Keratinocyte (primary cell): ENCODE measurements around the gene TGOLN2. TPM values are rescaled to one million over a fixed set of nuclear protein-coding genes. Genes with fewer than 3 reads are reported as not detected.

Experiments
- DNase-seq: peaks from one replicate; pipeline ENCODE4 v3.0.0-alpha.2; 2011; ENCODE audit warnings: low read depth, missing footprints, low spot score
- FAIRE-seq: peaks from 2 replicates; lab custom pipeline; 2011; peaks lifted over from hg19 to GRCh38; lab: Jason Lieb, UNC
- H2AFZ ChIP-seq: 2 replicates; pipeline ENCODE4 v1.6.0; 2012; ENCODE audit warnings: low read length, control low read depth, inconsistent platforms; ENCODE audit not compliant: control insufficient read depth
- H3K27ac ChIP-seq: 2 replicates; pipeline ENCODE4 v1.5.1; 2011; ENCODE audit warnings: low read length; ENCODE audit not compliant: control insufficient read depth, insufficient read depth
- H3K27me3 ChIP-seq: 3 replicates; pipeline ENCODE4 v1.6.0; 2011; ENCODE audit warnings: low read length; ENCODE audit not compliant: control insufficient read depth, insufficient read depth; ENCODE audit errors: extremely low read depth
- H3K36me3 ChIP-seq, 2 experiments: 2 replicates in 1 of 2; 3 replicates in 1 of 2; pipeline ENCODE4 v1.5.1; 2011; ENCODE audit warnings: low read length in 2 of 2, mild to moderate bottlenecking in 1 of 2; ENCODE audit not compliant: control insufficient read depth in 2 of 2, insufficient read depth in 2 of 2; ENCODE audit errors: extremely low read depth in 1 of 2
- H3K4me1 ChIP-seq: 3 replicates; pipeline ENCODE4 v1.5.1; 2011; ENCODE audit warnings: low read length; ENCODE audit not compliant: control insufficient read depth, insufficient read depth; ENCODE audit errors: extremely low read depth
- H3K4me2 ChIP-seq: 3 replicates; pipeline ENCODE4 v1.6.0; 2011; ENCODE audit warnings: low read depth, low read length; ENCODE audit not compliant: control insufficient read depth, insufficient read depth; ENCODE audit errors: extremely low read depth
- H3K4me3 ChIP-seq, 3 experiments: fragments of 200-600 bp in 1 of 3; sonication (generic) in 1 of 3; 2 replicates in 2 of 3; 3 replicates in 1 of 3; pipeline ENCODE4 v1.5.1; 2011 to 2016; ENCODE audit warnings: low read length in 3 of 3, mild to moderate bottlenecking in 3 of 3, control low read depth in 2 of 3, inconsistent platforms in 1 of 3, low read depth in 1 of 3, mixed read lengths in 1 of 3, mixed run types in 1 of 3, moderate library complexity in 1 of 3; ENCODE audit not compliant: control insufficient read depth in 2 of 3, insufficient read depth in 2 of 3; ENCODE audit errors: extremely low read depth in 1 of 3
- H3K79me2 ChIP-seq: 2 replicates; pipeline ENCODE4 v1.6.0; 2012; ENCODE audit warnings: low read length; ENCODE audit not compliant: control insufficient read depth, insufficient read depth
- H3K9ac ChIP-seq: 3 replicates; pipeline ENCODE4 v1.6.0; 2011; ENCODE audit warnings: low read length; ENCODE audit not compliant: control insufficient read depth, insufficient read depth; ENCODE audit errors: extremely low read depth
- H3K9me1 ChIP-seq: 3 replicates; pipeline ENCODE4 v1.6.0; 2011; ENCODE audit warnings: low read length; ENCODE audit not compliant: control insufficient read depth, insufficient read depth; ENCODE audit errors: extremely low read depth
- H3K9me3 ChIP-seq: 2 replicates; pipeline ENCODE4 v1.5.1; 2012; ENCODE audit warnings: low read depth, low read length; ENCODE audit not compliant: control insufficient read depth
- H4K20me1 ChIP-seq: 3 replicates; pipeline ENCODE4 v1.6.0; 2011; ENCODE audit warnings: low read length; ENCODE audit not compliant: control insufficient read depth, insufficient read depth; ENCODE audit errors: extremely low read depth
- EZH2 ChIP-seq: IDR thresholded peaks from one replicate; pipeline ENCODE4 v1.6.1; 2012; ENCODE audit warnings: inconsistent platforms, mild to moderate bottlenecking, low read length, moderate library complexity
- dilution Hi-C: fragments of 300-500 bp; cut with MboI; formaldehyde crosslinking; loops from one replicate; pipeline ENCODE4 v1.7.0; 2020; ENCODE audit warnings: low sequenced_read_pairs; ENCODE audit not compliant: extremely low pct_ligation_motif_present
- polyA plus RNA-seq, 5 experiments: library from polyadenylated mRNA; depleted of rRNA in 3 of 5; stranded (reverse) in 3 of 5; stranded (forward) in 1 of 5; unstranded in 1 of 5; fragments of >200 nt; gene quantifications; 1 replicate in 1 of 5; 2 replicates in 3 of 5; 3 replicates in 1 of 5; pipeline versions ENCODE4 v1.2.1 to v1.2.3, GENCODE V29; 2011 to 2012; ENCODE audit warnings: missing spikeins in 2 of 5, low read depth in 1 of 5, low replicate concordance in 1 of 5
- TF ChIP-seq, protein P1 (sequence below), 3 experiments: IDR thresholded peaks in 1 of 3; conservative IDR thresholded peaks in 1 of 3; optimal IDR thresholded peaks in 1 of 3; 2 replicates in 2 of 3; 3 replicates in 1 of 3; pipeline versions ENCODE3 to v1.5.1; 2011; ENCODE audit warnings: low read length in 3 of 3, mild to moderate bottlenecking in 3 of 3, moderate library complexity in 2 of 3, control low read depth in 1 of 3, inconsistent platforms in 1 of 3; ENCODE audit not compliant: insufficient read depth in 2 of 3; ENCODE audit errors: extremely low read depth in 1 of 3

The TGOLN2 gene
- polyA plus RNA-seq, 1 donor (not counting 4 experiments of a cell fraction or from before 2014, with no cell fraction given), result 43.3 TPM

- H4K20me1 ChIP-seq, result no peaks in the 10 kb centered on the region
- H3K27me3 ChIP-seq, result no peaks in the 10 kb centered on the region
- H3K9ac ChIP-seq, result no peak overlapping the region
- dilution Hi-C loops, result no loop called here
- H3K9me1 ChIP-seq, result peaks cover 2% of the 10 kb centered on the region
- H2AFZ ChIP-seq, result no peak overlapping the region
- FAIRE-seq, result no peak
- H3K4me1 ChIP-seq, result peaks cover 33% of the 10 kb centered on the region
- no peaks in the 10 kb centered on the region for H3K36me3 ChIP-seq
- peak overlapping the region; percentile 25 for H3K27ac ChIP-seq
- no peaks in the 10 kb centered on the region for H3K9me3 ChIP-seq
- peak overlapping the region; percentile 23 for H3K4me2 ChIP-seq
- TF ChIP-seq EZH2, result no peak
- TF ChIP-seq, protein P1, sequence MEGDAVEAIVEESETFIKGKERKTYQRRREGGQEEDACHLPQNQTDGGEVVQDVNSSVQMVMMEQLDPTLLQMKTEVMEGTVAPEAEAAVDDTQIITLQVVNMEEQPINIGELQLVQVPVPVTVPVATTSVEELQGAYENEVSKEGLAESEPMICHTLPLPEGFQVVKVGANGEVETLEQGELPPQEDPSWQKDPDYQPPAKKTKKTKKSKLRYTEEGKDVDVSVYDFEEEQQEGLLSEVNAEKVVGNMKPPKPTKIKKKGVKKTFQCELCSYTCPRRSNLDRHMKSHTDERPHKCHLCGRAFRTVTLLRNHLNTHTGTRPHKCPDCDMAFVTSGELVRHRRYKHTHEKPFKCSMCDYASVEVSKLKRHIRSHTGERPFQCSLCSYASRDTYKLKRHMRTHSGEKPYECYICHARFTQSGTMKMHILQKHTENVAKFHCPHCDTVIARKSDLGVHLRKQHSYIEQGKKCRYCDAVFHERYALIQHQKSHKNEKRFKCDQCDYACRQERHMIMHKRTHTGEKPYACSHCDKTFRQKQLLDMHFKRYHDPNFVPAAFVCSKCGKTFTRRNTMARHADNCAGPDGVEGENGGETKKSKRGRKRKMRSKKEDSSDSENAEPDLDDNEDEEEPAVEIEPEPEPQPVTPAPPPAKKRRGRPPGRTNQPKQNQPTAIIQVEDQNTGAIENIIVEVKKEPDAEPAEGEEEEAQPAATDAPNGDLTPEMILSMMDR (optimal IDR thresholded peaks at IDR 0.05 in 1 of 3, IDR thresholded peaks at IDR 0.05 in 1 of 3, conservative IDR thresholded peaks at IDR 0.05 in 1 of 3; ENCODE audit: extremely low read depth in 1 of 3, insufficient read depth in 2 of 3, low read length in 3 of 3), result no peak
- no peak overlapping the region for H3K4me3 ChIP-seq
- no peaks in the 10 kb centered on the region for H3K79me2 ChIP-seq
- no peak for DNase-seq
Measured at GRCh38 chr2:85278361-85278760, 49.4 kb downstream of the TGOLN2 start.

GRCh38 chr2:85277416-85278158 lies 50.2 kb downstream of the TGOLN2 start:
- no peaks in the 10 kb centered on the region for H4K20me1 ChIP-seq
- no peaks in the 10 kb centered on the region for H3K9me3 ChIP-seq
- H3K27me3 ChIP-seq, result no peaks in the 10 kb centered on the region
- H2AFZ ChIP-seq, result no peak overlapping the region
- peaks cover 33% of the 10 kb centered on the region for H3K4me1 ChIP-seq
- peak overlapping the region; percentile 25 for H3K27ac ChIP-seq
- no peaks in the 10 kb centered on the region for H3K36me3 ChIP-seq
- DNase-seq (no peak), FAIRE-seq (peak; percentile 53)
- TF ChIP-seq, protein P1 (optimal IDR thresholded peaks at IDR 0.05 in 1 of 3, IDR thresholded peaks at IDR 0.05 in 1 of 3, conservative IDR thresholded peaks at IDR 0.05 in 1 of 3; ENCODE audit: extremely low read depth in 1 of 3, insufficient read depth in 2 of 3, low read length in 3 of 3), result no peak
- no peak for TF ChIP-seq EZH2
- no peak overlapping the region for H3K9ac ChIP-seq
- peak overlapping the region in 1 of 3 experiments; percentile 15 for H3K4me3 ChIP-seq
- no peaks in the 10 kb centered on the region for H3K79me2 ChIP-seq
- peaks cover 2% of the 10 kb centered on the region for H3K9me1 ChIP-seq
- dilution Hi-C loops, result no loop called here
- peak overlapping the region; percentile 23 for H3K4me2 ChIP-seq
